GM23338 (cell line): ENCODE results near the gene CDC42BPA.

Experiments used
- CTCF ChIP-seq, 2 experiments: fragments of 200-600 bp in 1 of 2; sonication (generic) in 1 of 2; conservative IDR thresholded peaks; 2 replicates each; pipeline versions ENCODE4 v1.5.1 to v1.6.1; 2016 to 2017; ENCODE audit warnings: antibody characterized with exemption in 2 of 2, low read depth in 2 of 2, mild to moderate bottlenecking in 2 of 2, moderate library complexity in 1 of 2
- EZH2 ChIP-seq: fragments of 200-600 bp; sonication (generic); IDR thresholded peaks from one replicate; pipeline ENCODE4 v1.8.0; 2017; ENCODE audit warnings: antibody characterized with exemption, mild to moderate bottlenecking, low read depth; ENCODE audit not compliant: unreplicated experiment
- JUNB ChIP-seq: IDR thresholded peaks from one replicate; pipeline ENCODE4 v1.6.1; 2016; ENCODE audit warnings: antibody characterized with exemption; ENCODE audit not compliant: unreplicated experiment
- POLR2AphosphoS5 ChIP-seq: IDR thresholded peaks from 2 replicates; pipeline ENCODE4 v1.6.1; 2016; ENCODE audit warnings: antibody characterized with exemption, low read depth
- REST ChIP-seq: IDR thresholded peaks from one replicate; pipeline ENCODE4 v1.6.1; 2018; ENCODE audit warnings: antibody characterized with exemption; ENCODE audit not compliant: unreplicated experiment

- no peak for TF ChIP-seq CTCF (conservative IDR thresholded peaks at IDR 0.05; ENCODE audit: low read depth in 2 of 2)
- no peak for TF ChIP-seq EZH2
- no peak for TF ChIP-seq POLR2AphosphoS5
- TF ChIP-seq REST = no peak
- no peak for TF ChIP-seq JUNB
These were observed 99.3 kb downstream of the CDC42BPA start for GRCh38 chr1:227218870-227219573.
